Right lobe of liver (tissue), 4 donors: ENCODE data around the gene CDK5RAP1.

Experiments used
- POLR2A ChIP-seq: fragments of 450-650 bp; IDR thresholded peaks from one replicate; pipeline ENCODE4 v1.6.1; 2017; ENCODE audit warnings: antibody characterized with exemption, mild to moderate bottlenecking
- TF ChIP-seq, protein P1 (sequence below), 4 donors: fragments of 200-600 bp in 3 of 4; fragments of 450-650 bp in 1 of 4; IDR thresholded peaks; one replicate each; pipeline versions ENCODE4 v1.5.1 to v1.8.0; 2016 to 2022; ENCODE audit warnings: antibody characterized with exemption in 4 of 4, mild to moderate bottlenecking in 2 of 4
- donor health status: DM: no; HTN: no; CAD: no.
- donor health status: DM: no; HTN: no; CAD: no.
- donor health status: DM: no; HTN: yes; CAD: no.

DNA sequence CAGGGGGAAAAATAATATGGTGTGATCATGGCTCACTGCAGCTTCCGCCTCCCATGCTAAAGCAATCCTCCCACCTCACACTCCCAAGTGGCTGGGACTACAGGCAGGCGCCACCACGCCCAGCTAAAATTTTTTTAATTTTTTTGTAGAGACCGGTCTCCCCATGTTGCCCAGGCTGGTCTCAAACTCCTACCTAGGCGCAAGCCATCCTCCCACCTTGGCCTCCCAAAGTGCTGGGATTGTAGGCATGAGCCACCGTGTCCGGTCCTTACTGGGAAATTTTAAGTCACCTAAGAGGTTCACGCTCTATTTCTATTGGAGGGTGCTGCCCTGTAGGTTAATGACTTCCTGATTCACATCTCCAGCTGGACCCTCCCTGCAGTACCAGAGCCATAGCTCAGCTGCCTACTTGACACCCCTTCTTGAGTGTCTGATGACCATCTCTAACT is 626 bp upstream of the CDK5RAP1 start:
- TF ChIP-seq, protein P1, sequence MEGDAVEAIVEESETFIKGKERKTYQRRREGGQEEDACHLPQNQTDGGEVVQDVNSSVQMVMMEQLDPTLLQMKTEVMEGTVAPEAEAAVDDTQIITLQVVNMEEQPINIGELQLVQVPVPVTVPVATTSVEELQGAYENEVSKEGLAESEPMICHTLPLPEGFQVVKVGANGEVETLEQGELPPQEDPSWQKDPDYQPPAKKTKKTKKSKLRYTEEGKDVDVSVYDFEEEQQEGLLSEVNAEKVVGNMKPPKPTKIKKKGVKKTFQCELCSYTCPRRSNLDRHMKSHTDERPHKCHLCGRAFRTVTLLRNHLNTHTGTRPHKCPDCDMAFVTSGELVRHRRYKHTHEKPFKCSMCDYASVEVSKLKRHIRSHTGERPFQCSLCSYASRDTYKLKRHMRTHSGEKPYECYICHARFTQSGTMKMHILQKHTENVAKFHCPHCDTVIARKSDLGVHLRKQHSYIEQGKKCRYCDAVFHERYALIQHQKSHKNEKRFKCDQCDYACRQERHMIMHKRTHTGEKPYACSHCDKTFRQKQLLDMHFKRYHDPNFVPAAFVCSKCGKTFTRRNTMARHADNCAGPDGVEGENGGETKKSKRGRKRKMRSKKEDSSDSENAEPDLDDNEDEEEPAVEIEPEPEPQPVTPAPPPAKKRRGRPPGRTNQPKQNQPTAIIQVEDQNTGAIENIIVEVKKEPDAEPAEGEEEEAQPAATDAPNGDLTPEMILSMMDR (IDR thresholded peaks at IDR 0.05) = no peak
- TF ChIP-seq POLR2A = no peak
